DOHH2 (cell line): ENCODE results near the gene SOX18.

Experiments
- H3F3A ChIP-seq: fragments of 200-600 bp; sonication (generic), shearing (Covaris generic); 2 replicates; pipeline ENCODE4 v1.6.0; 2016; ENCODE audit warnings: antibody characterized with exemption, mild to moderate bottlenecking; ENCODE audit not compliant: control insufficient read depth, insufficient read depth
- H3K27ac ChIP-seq: fragments of 200-600 bp; sonication (generic); 2 replicates; pipeline ENCODE4 v1.5.1; 2014; ENCODE audit warnings: low read depth, mild to moderate bottlenecking, low read length, moderate library complexity
- H3K27me3 ChIP-seq: fragments of 200-600 bp; sonication (generic); 2 replicates; pipeline ENCODE4 v1.6.1; 2014; ENCODE audit warnings: mild to moderate bottlenecking, low read length, mixed read lengths; ENCODE audit not compliant: control insufficient read depth
- H3K36me3 ChIP-seq: fragments of 200-600 bp; sonication (generic); 2 replicates; pipeline ENCODE4 v1.6.1; 2014; ENCODE audit warnings: mild to moderate bottlenecking, low read length, moderate library complexity, mixed read lengths; ENCODE audit not compliant: control insufficient read depth
- H3K4me1 ChIP-seq: fragments of 200-600 bp; sonication (generic); 2 replicates; pipeline ENCODE4 v1.6.1; 2014; ENCODE audit warnings: mild to moderate bottlenecking, low read length, mixed read lengths; ENCODE audit not compliant: control insufficient read depth
- H3K4me2 ChIP-seq: fragments of 200-600 bp; sonication (generic); 2 replicates; pipeline ENCODE4 v1.6.0; 2014; ENCODE audit warnings: mild to moderate bottlenecking, low read length, moderate library complexity
- H3K4me3 ChIP-seq: fragments of 200-600 bp; sonication (generic); 2 replicates; pipeline ENCODE4 v1.5.1; 2014; ENCODE audit warnings: mild to moderate bottlenecking, low read length, mixed read lengths
- H3K79me2 ChIP-seq: fragments of 200-600 bp; sonication (generic); 2 replicates; pipeline ENCODE4 v1.6.1; 2014; ENCODE audit warnings: mild to moderate bottlenecking, low read length, mixed read lengths; ENCODE audit not compliant: control insufficient read depth
- H3K9me2 ChIP-seq: fragments of 200-600 bp; sonication (generic); replicated peaks from 2 replicates; pipeline ENCODE4 v1.6.1; 2014; ENCODE audit warnings: mild to moderate bottlenecking, low read length, mixed read lengths; ENCODE audit not compliant: control insufficient read depth
- H3K9me3 ChIP-seq: fragments of 200-600 bp; sonication (generic); 2 replicates; pipeline ENCODE4 v1.6.1; 2014; ENCODE audit warnings: antibody characterized with exemption, low read length, mixed read lengths; ENCODE audit not compliant: control insufficient read depth, insufficient read depth
- H4K20me1 ChIP-seq: fragments of 200-600 bp; sonication (generic); 2 replicates; pipeline ENCODE4 v1.6.0; 2014; ENCODE audit warnings: low read depth, mild to moderate bottlenecking, antibody characterized with exemption, low read length, moderate library complexity; ENCODE audit not compliant: control insufficient read depth, insufficient read depth
- CTCF ChIP-seq: fragments of 200-600 bp; sonication (generic); IDR thresholded peaks from one replicate; pipeline ENCODE4 v1.5.1; 2014; ENCODE audit warnings: antibody characterized with exemption, mild to moderate bottlenecking, low read depth, low read length; ENCODE audit not compliant: poor library complexity, severe bottlenecking
- EZH2phosphoT487 ChIP-seq: fragments of 200-600 bp; sonication (generic); IDR thresholded peaks from 2 replicates; pipeline ENCODE4 v1.6.1; 2017; ENCODE audit warnings: borderline replicate concordance, mild to moderate bottlenecking, antibody characterized with exemption, low read length, moderate library complexity, mixed read lengths

The SOX18 gene

GRCh38 chr20:64042054-64042781 lies 7.2 kb downstream of the SOX18 start:
- Histone ChIP-seq H3K4me3 (peak overlapping the region; percentile 74), H3K4me2 (peak overlapping the region; percentile 85), H3K27ac (peak overlapping the region; percentile 37), H3K9me2 (no peaks in the 10 kb centered on the region), H3K27me3 (no peaks in the 10 kb centered on the region), H3K36me3 (no peaks in the 10 kb centered on the region), H3K9me3 (no peaks in the 10 kb centered on the region), H3K4me1 (peaks cover 53% of the 10 kb centered on the region), H3F3A (peaks cover 19% of the 10 kb centered on the region), H3K79me2 (no peaks in the 10 kb centered on the region), H4K20me1 (no peaks in the 10 kb centered on the region)
- TF ChIP-seq CTCF (no peak), EZH2phosphoT487 (no peak)

- H3K4me1 ChIP-seq: peaks cover 58% of the 10 kb centered on the region
- no peaks in the 10 kb centered on the region for H3K9me3 ChIP-seq
- no peaks in the 10 kb centered on the region for H3K79me2 ChIP-seq
- H3K36me3 ChIP-seq: no peaks in the 10 kb centered on the region
- peaks cover 19% of the 10 kb centered on the region for H3F3A ChIP-seq
- H4K20me1 ChIP-seq: no peaks in the 10 kb centered on the region
- H3K27me3 ChIP-seq: no peaks in the 10 kb centered on the region
- H3K4me3 ChIP-seq: peak overlapping the region; percentile 74
- peak overlapping the region; percentile 85 for H3K4me2 ChIP-seq
- H3K9me2 ChIP-seq: no peaks in the 10 kb centered on the region
- peak overlapping the region; percentile 37 for H3K27ac ChIP-seq
- no peak for TF ChIP-seq EZH2phosphoT487
- TF ChIP-seq CTCF: no peak
Measured at GRCh38 chr20:64041781-64042053, 7.7 kb downstream of the SOX18 start.

- H3K27me3 ChIP-seq: no peaks in the 10 kb centered on the region
- no peaks in the 10 kb centered on the region for H3K9me3 ChIP-seq
- H3K27ac ChIP-seq: peak overlapping the region; percentile 37
- no peak for TF ChIP-seq EZH2phosphoT487
- TF ChIP-seq CTCF: no peak
- H3K36me3 ChIP-seq: no peaks in the 10 kb centered on the region
- H3K4me2 ChIP-seq: peak overlapping the region; percentile 85
- no peaks in the 10 kb centered on the region for H3K9me2 ChIP-seq
- no peaks in the 10 kb centered on the region for H4K20me1 ChIP-seq
- H3K79me2 ChIP-seq: no peaks in the 10 kb centered on the region
- peaks cover 19% of the 10 kb centered on the region for H3F3A ChIP-seq
- H3K4me3 ChIP-seq: peak overlapping the region; percentile 74
- peaks cover 63% of the 10 kb centered on the region for H3K4me1 ChIP-seq
Measured at GRCh38 chr20:64041040-64041780, 8.2 kb downstream of the SOX18 start.
